Breast epithelium (tissue), 4 donors: ENCODE results near the gene TEX13D. TPM values are rescaled to one million over a fixed set of nuclear protein-coding genes. Genes with fewer than 3 reads are reported as not detected.

Experiments used
- DNase-seq, 2 donors: peaks; one replicate each; pipeline ENCODE4 v3.0.0-alpha.2; 2019; ENCODE audit warnings: low spot score in 2 of 2
- H3K27ac ChIP-seq, 2 donors: fragments of 200-600 bp; sonication (generic) in 1 of 2; one replicate each; pipeline ENCODE4 v1.5.1; 2016 to 2019; ENCODE audit warnings: mild to moderate bottlenecking in 1 of 2
- H3K27me3 ChIP-seq, 2 donors: fragments of 200-600 bp; sonication (generic) in 1 of 2; one replicate each; pipeline versions ENCODE4 v1.5.1 to v1.6.0; 2017 to 2019; ENCODE audit warnings: control low read depth in 1 of 2, mild to moderate bottlenecking in 1 of 2
- H3K36me3 ChIP-seq: fragments of 200-600 bp; one replicate; pipeline ENCODE4 v1.5.1; 2019
- H3K4me1 ChIP-seq, 2 donors: fragments of 200-600 bp; sonication (generic); one replicate each; pipeline ENCODE4 v1.5.1; 2016 to 2019; ENCODE audit warnings: control low read depth in 1 of 2
- H3K4me3 ChIP-seq, 3 donors: fragments of 200-600 bp; sonication (generic); 1 replicate in 2 of 3; 2 replicates in 1 of 3; pipeline ENCODE4 v1.5.1; 2016 to 2019; ENCODE audit warnings: mild to moderate bottlenecking in 3 of 3, moderate library complexity in 2 of 3
- H3K9me3 ChIP-seq, 2 donors: fragments of 200-600 bp; sonication (generic) in 1 of 2; one replicate each; pipeline ENCODE4 v1.5.1; 2016 to 2019; ENCODE audit warnings: control low read depth in 1 of 2
- POLR2A ChIP-seq: fragments of 450-650 bp; IDR thresholded peaks from one replicate; pipeline ENCODE4 v1.6.1; 2016; ENCODE audit warnings: antibody characterized with exemption, mild to moderate bottlenecking, moderate library complexity
- POLR2AphosphoS5 ChIP-seq, 3 donors: sonication (generic); formaldehyde crosslinking; IDR thresholded peaks; one replicate each; pipeline ENCODE4 v1.6.1; 2017; ENCODE audit warnings: antibody characterized with exemption in 3 of 3
- intact Hi-C: fragments of 100-400 bp; cut with DNase I; formaldehyde crosslinking; loops from one replicate; pipeline ENCODE4 v1.15.1; 2023; ENCODE audit warnings: low total_unique reads
- total RNA-seq, 3 donors: library from RNA; depleted of rRNA; stranded (reverse); fragments of >200 nt; gene quantifications; one replicate each; pipeline ENCODE4 v1.1.0, GENCODE V29; 2016
- TF ChIP-seq, protein P1 (sequence below), 3 donors: fragments of 450-650 bp; IDR thresholded peaks; one replicate each; pipeline ENCODE4 v1.5.1; 2016 to 2017; ENCODE audit warnings: antibody characterized with exemption in 3 of 3, mild to moderate bottlenecking in 3 of 3, moderate library complexity in 3 of 3

TEX13D gene
- total RNA-seq, 3 donors from 2014 or later, result not detected

DNA sequence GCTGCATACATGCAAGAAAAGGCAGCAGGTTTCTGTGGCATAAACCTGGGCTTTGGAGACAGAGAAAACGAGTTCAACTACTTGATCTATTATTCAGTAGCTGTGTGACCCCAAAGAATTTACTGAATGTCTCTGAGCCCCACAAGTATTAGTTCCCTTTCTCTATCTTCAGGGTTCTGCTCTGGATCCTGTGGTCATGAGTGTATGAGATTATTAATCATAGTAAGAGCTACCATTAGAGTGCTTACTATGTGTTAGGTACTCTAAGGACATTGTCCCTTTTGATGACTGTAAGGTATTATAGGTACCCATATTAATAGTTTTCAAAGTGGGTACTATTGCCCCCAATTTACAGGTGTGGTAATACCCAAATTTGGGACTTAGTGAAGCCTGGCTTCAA is 5.5 kb downstream of the TEX13D start:
- Histone ChIP-seq H3K9me3 (peaks cover 0 to 4% of the 10 kb centered on the region in 2 donors), H3K4me1 (no peaks in the 10 kb centered on the region), H3K27ac (no peak overlapping the region), H3K27me3 (peaks cover 0 to 25% of the 10 kb centered on the region in 2 donors), H3K4me3 (no peak overlapping the region), H3K36me3 (no peaks in the 10 kb centered on the region)
- TF ChIP-seq POLR2A, result no peak
- no peak for TF ChIP-seq POLR2AphosphoS5 (IDR thresholded peaks at IDR 0.05)
- TF ChIP-seq, protein P1, sequence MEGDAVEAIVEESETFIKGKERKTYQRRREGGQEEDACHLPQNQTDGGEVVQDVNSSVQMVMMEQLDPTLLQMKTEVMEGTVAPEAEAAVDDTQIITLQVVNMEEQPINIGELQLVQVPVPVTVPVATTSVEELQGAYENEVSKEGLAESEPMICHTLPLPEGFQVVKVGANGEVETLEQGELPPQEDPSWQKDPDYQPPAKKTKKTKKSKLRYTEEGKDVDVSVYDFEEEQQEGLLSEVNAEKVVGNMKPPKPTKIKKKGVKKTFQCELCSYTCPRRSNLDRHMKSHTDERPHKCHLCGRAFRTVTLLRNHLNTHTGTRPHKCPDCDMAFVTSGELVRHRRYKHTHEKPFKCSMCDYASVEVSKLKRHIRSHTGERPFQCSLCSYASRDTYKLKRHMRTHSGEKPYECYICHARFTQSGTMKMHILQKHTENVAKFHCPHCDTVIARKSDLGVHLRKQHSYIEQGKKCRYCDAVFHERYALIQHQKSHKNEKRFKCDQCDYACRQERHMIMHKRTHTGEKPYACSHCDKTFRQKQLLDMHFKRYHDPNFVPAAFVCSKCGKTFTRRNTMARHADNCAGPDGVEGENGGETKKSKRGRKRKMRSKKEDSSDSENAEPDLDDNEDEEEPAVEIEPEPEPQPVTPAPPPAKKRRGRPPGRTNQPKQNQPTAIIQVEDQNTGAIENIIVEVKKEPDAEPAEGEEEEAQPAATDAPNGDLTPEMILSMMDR (IDR thresholded peaks at IDR 0.05), result no peak
- DNase-seq, result no peak
- intact Hi-C loops, result no loop called here

DNA sequence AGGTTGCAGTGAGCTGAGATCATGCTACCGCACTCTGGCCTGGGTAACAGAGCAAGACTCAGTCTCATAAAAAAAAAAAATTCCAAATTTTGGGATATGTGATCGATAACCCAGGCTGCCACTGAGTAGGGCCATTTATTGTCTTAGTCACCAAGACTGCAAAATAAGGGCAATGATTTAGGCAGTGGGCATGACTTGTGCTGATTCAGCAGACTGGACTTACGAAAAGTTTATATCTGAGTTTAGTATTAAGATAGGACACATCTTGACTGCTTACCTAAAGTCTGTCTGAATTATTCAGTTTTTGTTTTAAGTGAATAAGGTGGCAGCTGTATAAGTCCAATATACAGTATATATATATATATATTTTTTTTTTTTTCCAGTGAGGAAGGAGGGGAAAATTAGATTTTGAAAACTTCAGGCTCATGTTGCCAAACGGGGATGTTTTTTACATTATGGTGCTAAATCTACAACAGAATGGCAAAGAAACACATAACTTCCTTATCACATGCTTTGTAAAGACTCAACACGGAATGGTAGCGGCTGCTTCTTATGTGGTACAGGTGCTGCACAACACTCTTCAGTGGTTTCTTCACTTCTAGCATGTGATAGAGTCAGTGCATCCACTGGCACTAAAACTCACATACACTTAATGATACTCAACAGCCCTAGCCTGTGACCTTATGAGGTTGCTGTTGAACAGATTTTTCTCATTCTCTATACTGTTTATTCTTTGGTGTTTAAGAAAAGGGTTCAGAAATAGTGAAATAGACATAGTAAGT is 6.5 kb downstream of the TEX13D start:
- no peak overlapping the region for H3K4me3 ChIP-seq
- TF ChIP-seq POLR2AphosphoS5 (IDR thresholded peaks at IDR 0.05), result no peak
- no peak for TF ChIP-seq POLR2A
- TF ChIP-seq, protein P1 (IDR thresholded peaks at IDR 0.05), result no peak
- no peaks in the 10 kb centered on the region for H3K9me3 ChIP-seq
- no peak overlapping the region for H3K27ac ChIP-seq
- no peaks in the 10 kb centered on the region for H3K4me1 ChIP-seq
- intact Hi-C loops, result no loop called here
- no peaks in the 10 kb centered on the region for H3K36me3 ChIP-seq
- H3K27me3 ChIP-seq, result peaks cover 0 to 24% of the 10 kb centered on the region in 2 donors
- DNase-seq, result no peak

DNA sequence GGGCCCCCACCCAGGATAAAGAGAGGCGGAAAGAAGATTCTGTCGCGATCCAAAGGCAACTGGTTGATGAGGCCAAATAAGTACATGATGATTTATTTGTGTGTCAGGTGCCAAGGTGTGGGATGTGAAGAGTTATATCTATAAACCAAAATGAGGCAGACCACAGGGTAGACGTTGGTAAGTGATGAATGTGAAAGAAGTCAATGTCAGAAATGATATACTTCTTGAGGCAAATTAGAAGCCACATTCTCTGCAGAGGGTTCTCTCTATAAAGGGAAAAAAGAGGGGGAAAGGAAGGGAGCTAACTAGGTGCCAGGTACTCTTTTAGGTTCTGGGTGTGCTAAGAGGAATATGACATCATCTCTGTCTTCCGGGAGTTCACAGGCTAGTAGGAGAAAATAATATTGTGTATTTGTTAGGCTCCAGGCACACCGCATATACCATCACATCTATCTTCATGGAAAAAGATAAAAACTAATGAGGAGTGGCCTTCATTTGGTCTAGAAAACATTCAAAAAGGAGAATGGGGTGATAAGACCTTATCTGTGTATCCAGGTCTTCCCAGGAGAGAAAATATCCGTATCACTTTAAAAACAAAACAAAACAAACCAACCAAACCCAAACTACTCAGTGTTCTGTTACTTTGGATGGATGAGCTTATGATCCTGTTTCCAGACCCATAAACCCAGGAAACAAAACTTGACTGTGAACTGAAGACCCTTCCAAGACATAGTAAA is 9.1 kb downstream of the TEX13D start:
- Histone ChIP-seq H3K36me3 (no peaks in the 10 kb centered on the region), H3K27ac (no peak overlapping the region), H3K27me3 (peaks cover 0 to 18% of the 10 kb centered on the region in 2 donors), H3K4me1 (no peaks in the 10 kb centered on the region), H3K4me3 (no peak overlapping the region), H3K9me3 (no peaks in the 10 kb centered on the region)
- intact Hi-C loops, result no loop called here
- TF ChIP-seq POLR2AphosphoS5 (IDR thresholded peaks at IDR 0.05) (no peak), POLR2A (no peak)
- TF ChIP-seq, protein P1 (IDR thresholded peaks at IDR 0.05), result no peak
- no peak for DNase-seq

DNA sequence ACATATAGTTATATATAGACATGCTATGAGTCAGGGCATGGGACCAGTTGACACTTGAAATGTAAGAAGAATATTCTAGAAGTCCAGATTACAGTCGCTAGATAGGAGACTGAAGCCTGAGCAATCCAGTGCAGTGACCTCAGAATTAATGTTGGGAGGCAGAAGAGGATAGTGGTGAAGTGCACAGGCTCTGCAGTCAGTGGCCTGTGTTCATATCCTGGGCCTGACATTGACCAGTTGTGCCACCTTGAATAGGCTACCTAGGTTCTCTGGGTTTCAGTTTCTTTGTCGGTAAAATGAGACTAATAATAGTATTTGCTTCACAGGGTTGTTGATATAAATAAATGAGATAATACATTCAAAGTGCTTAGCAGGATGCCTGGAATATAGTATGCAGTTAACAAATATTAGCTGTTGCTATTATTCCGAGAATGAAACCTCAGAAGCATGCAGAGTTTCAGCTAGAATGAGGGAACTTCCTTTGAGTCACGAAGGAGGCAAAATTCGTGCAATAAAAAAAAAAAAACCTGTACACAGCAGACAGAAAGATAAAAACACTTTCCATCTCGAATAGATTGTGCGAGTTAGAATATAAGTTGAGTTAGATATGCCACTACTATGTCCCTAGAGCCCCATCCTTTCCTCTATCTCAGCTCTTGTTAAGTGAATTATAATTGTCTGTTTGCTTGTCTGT is 9.9 kb downstream of the TEX13D start:
- Histone ChIP-seq H3K4me3 (no peak overlapping the region), H3K36me3 (no peaks in the 10 kb centered on the region), H3K9me3 (no peaks in the 10 kb centered on the region), H3K27me3 (peaks cover 0 to 17% of the 10 kb centered on the region in 2 donors), H3K4me1 (no peaks in the 10 kb centered on the region), H3K27ac (no peak overlapping the region)
- DNase-seq, result no peak
- TF ChIP-seq, protein P1 (IDR thresholded peaks at IDR 0.05), result no peak
- TF ChIP-seq POLR2A, result no peak
- intact Hi-C loops, result no loop called here

DNA sequence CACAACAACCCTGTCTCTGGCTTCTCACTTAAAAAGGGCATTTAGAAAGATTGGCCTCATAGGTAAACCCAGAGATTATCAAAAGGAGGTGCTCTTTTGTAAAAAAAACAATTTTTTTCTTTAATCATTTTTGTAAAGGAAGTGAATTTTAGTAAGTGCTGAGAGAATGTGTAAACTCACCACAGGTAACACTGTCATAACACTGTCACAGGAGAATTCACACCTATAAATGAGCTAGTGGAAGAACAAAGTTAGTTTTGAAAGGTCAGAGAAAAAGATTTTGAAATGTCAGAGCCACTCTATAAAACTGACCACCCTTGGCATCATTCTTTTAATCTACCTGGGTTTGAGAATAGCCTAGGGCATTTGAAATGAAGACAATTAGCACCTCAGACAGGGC is 10.6 kb downstream of the TEX13D start:
- TF ChIP-seq POLR2AphosphoS5 (IDR thresholded peaks at IDR 0.05), result no peak
- TF ChIP-seq, protein P1 (IDR thresholded peaks at IDR 0.05), result no peak
- TF ChIP-seq POLR2A, result no peak
- DNase-seq, result no peak
- Histone ChIP-seq H3K27me3 (peaks cover 0 to 17% of the 10 kb centered on the region in 2 donors), H3K4me3 (no peak overlapping the region), H3K9me3 (no peaks in the 10 kb centered on the region), H3K27ac (no peak overlapping the region), H3K36me3 (no peaks in the 10 kb centered on the region), H3K4me1 (no peaks in the 10 kb centered on the region)
- intact Hi-C loops, result no loop called here
